22Rv1 (cell line): ENCODE data around the gene GFI1B.

Experiments used
- ZFX ChIP-seq: fragments of 450-650 bp; IDR thresholded peaks from 2 replicates; pipeline ENCODE4 v1.6.1; 2017; ENCODE audit warnings: antibody characterized with exemption, borderline replicate concordance
- TF ChIP-seq, protein P1 (sequence below): fragments of 450-650 bp; IDR thresholded peaks from 2 replicates; pipeline ENCODE4 v1.5.1; 2017; ENCODE audit warnings: mild to moderate bottlenecking

DNA sequence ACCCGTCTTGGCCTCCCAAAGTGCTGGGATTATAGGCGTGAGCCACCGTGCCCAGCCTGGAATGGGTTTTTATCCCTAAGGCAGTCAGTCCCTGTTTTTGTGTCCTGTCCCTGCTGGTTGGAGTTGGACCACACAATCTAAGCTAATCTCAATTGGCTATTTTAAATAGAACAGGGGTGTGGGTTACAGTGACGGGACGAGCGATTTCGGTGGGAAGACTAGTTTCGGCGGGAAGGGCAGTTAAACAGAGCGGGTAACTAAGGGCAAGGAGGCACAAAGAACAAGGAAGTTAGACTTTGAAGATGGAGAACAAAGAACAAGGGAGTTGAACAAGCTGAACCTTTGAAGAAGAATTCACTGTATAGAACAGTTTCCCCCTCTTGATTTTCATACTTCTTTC is 53.7 kb downstream of the GFI1B start:
- TF ChIP-seq, protein P1, sequence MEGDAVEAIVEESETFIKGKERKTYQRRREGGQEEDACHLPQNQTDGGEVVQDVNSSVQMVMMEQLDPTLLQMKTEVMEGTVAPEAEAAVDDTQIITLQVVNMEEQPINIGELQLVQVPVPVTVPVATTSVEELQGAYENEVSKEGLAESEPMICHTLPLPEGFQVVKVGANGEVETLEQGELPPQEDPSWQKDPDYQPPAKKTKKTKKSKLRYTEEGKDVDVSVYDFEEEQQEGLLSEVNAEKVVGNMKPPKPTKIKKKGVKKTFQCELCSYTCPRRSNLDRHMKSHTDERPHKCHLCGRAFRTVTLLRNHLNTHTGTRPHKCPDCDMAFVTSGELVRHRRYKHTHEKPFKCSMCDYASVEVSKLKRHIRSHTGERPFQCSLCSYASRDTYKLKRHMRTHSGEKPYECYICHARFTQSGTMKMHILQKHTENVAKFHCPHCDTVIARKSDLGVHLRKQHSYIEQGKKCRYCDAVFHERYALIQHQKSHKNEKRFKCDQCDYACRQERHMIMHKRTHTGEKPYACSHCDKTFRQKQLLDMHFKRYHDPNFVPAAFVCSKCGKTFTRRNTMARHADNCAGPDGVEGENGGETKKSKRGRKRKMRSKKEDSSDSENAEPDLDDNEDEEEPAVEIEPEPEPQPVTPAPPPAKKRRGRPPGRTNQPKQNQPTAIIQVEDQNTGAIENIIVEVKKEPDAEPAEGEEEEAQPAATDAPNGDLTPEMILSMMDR: no peak
- TF ChIP-seq ZFX: no peak
